Neural cell (in vitro differentiated cells): ENCODE results near the gene FRMD1. TPM values are rescaled to one million over a fixed set of nuclear protein-coding genes. Genes with fewer than 3 reads are reported as not detected.

ENCODE experiments used
- H2AFZ ChIP-seq: fragments of 200-600, 300-800 bp; sonication (generic), shearing (Covaris generic); 2 replicates; pipeline ENCODE4 v1.6.0; 2014; ENCODE audit warnings: low read depth, mild to moderate bottlenecking, antibody characterized with exemption, low read length, moderate library complexity
- H3F3A ChIP-seq: fragments of 200-600 bp; shearing (Covaris generic); 2 replicates; pipeline ENCODE4 v1.6.1; 2016; ENCODE audit warnings: mild to moderate bottlenecking, moderate library complexity, mixed read lengths, antibody characterized with exemption, low read length; ENCODE audit not compliant: insufficient read depth, poor library complexity, severe bottlenecking
- H3K27ac ChIP-seq: fragments of 200-600, 300-800 bp; sonication (generic), shearing (Covaris generic); 2 replicates; pipeline ENCODE4 v1.5.1; 2014; ENCODE audit warnings: mild to moderate bottlenecking, low read length, moderate library complexity
- H3K27me3 ChIP-seq: fragments of 300-800, 200-600 bp; sonication (generic), shearing (Covaris generic); 2 replicates; pipeline ENCODE4 v1.6.0; 2014; ENCODE audit warnings: mild to moderate bottlenecking, low read depth, low read length, moderate library complexity; ENCODE audit not compliant: insufficient read depth
- H3K36me3 ChIP-seq: fragments of 300-800, 200-600 bp; sonication (generic), shearing (Covaris generic); 2 replicates; pipeline ENCODE4 v1.5.1; 2014; ENCODE audit warnings: mild to moderate bottlenecking, antibody characterized with exemption, low read length, moderate library complexity; ENCODE audit not compliant: insufficient read depth
- H3K4me2 ChIP-seq: fragments of 300-800, 200-600 bp; sonication (generic), shearing (Covaris generic); 2 replicates; pipeline ENCODE4 v1.6.0; 2014; ENCODE audit warnings: mild to moderate bottlenecking, low read length
- H3K4me3 ChIP-seq: fragments of 300-800, 200-600 bp; sonication (generic), shearing (Covaris generic); 2 replicates; pipeline ENCODE4 v1.5.1; 2014; ENCODE audit warnings: mild to moderate bottlenecking, low read length, moderate library complexity
- H3K79me2 ChIP-seq: fragments of 200-600 bp; shearing (Covaris generic); replicated peaks from 2 replicates; pipeline ENCODE4 v1.6.0; 2014; ENCODE audit warnings: mild to moderate bottlenecking, low read length, moderate library complexity; ENCODE audit not compliant: insufficient read depth
- H3K9ac ChIP-seq: fragments of 300-800, 200-600 bp; sonication (generic), shearing (Covaris generic); 2 replicates; pipeline ENCODE4 v1.6.1; 2016; ENCODE audit warnings: mild to moderate bottlenecking, low read length, mixed read lengths
- H3K9me2 ChIP-seq: fragments of 200-600 bp; shearing (Covaris generic); 2 replicates; pipeline ENCODE4 v1.6.1; 2016; ENCODE audit warnings: mild to moderate bottlenecking, low read length, mixed read lengths; ENCODE audit not compliant: insufficient read depth
- H3K9me3 ChIP-seq: fragments of 200-600, 300-800 bp; sonication (generic), shearing (Covaris generic); 2 replicates; pipeline ENCODE4 v1.6.1; 2016; ENCODE audit warnings: mild to moderate bottlenecking, mixed run types, low read length, moderate library complexity, mixed read lengths
- H4K20me1 ChIP-seq: fragments of 200-600 bp; shearing (Covaris generic); 2 replicates; pipeline ENCODE4 v1.6.1; 2016; ENCODE audit warnings: mild to moderate bottlenecking, mixed run types; ENCODE audit not compliant: insufficient read depth
- EP300 ChIP-seq: fragments of 450-650 bp; conservative IDR thresholded peaks from 2 replicates; pipeline ENCODE4 v1.6.1; 2014; ENCODE audit warnings: antibody characterized with exemption, mild to moderate bottlenecking, moderate library complexity; ENCODE audit not compliant: poor library complexity, severe bottlenecking
- EZH2 ChIP-seq: fragments of 200-600, 300-800 bp; shearing (Covaris generic), sonication (generic); IDR thresholded peaks from 2 replicates; pipeline ENCODE4 v1.6.1; 2014; ENCODE audit warnings: antibody characterized with exemption, low read length, borderline replicate concordance, mild to moderate bottlenecking; ENCODE audit not compliant: insufficient read depth, poor library complexity, severe bottlenecking
- MXI1 ChIP-seq: fragments of 450-650 bp; conservative IDR thresholded peaks from 2 replicates; pipeline ENCODE4 v1.6.1; 2014; ENCODE audit warnings: antibody characterized with exemption, mild to moderate bottlenecking; ENCODE audit not compliant: poor library complexity, severe bottlenecking
- POLR2AphosphoS5 ChIP-seq: IDR thresholded peaks from 2 replicates; pipeline ENCODE4 v1.6.1; 2012
- RAD21 ChIP-seq: fragments of 450-650 bp; conservative IDR thresholded peaks from 2 replicates; pipeline ENCODE4 v1.6.1; 2014; ENCODE audit warnings: antibody characterized with exemption, mild to moderate bottlenecking, moderate library complexity
- REST ChIP-seq: IDR thresholded peaks from 2 replicates; pipeline ENCODE4 v1.6.1; 2012; ENCODE audit warnings: borderline replicate concordance
- SMC3 ChIP-seq: fragments of 450-650 bp; conservative IDR thresholded peaks from 2 replicates; pipeline ENCODE4 v1.6.1; 2014; ENCODE audit warnings: antibody characterized with exemption, mild to moderate bottlenecking, moderate library complexity; ENCODE audit not compliant: poor library complexity
- TAF1 ChIP-seq: IDR thresholded peaks from 2 replicates; pipeline ENCODE4 v1.6.1; 2012; ENCODE audit warnings: low read depth
- polyA plus RNA-seq: library from polyadenylated mRNA; depleted of rRNA; stranded (reverse); fragments of >200 nt; gene quantifications from 2 replicates; pipeline ENCODE4 v1.2.3, GENCODE V29; 2014
- TF ChIP-seq, protein P1 (sequence below): fragments of 450-650 bp; IDR thresholded peaks from 2 replicates; pipeline ENCODE4 v1.5.1; 2014; ENCODE audit warnings: antibody characterized with exemption, mild to moderate bottlenecking, moderate library complexity; ENCODE audit not compliant: poor library complexity, severe bottlenecking

Gene FRMD1
- polyA plus RNA-seq, 1 donor from 2014 or later = not detected

DNA sequence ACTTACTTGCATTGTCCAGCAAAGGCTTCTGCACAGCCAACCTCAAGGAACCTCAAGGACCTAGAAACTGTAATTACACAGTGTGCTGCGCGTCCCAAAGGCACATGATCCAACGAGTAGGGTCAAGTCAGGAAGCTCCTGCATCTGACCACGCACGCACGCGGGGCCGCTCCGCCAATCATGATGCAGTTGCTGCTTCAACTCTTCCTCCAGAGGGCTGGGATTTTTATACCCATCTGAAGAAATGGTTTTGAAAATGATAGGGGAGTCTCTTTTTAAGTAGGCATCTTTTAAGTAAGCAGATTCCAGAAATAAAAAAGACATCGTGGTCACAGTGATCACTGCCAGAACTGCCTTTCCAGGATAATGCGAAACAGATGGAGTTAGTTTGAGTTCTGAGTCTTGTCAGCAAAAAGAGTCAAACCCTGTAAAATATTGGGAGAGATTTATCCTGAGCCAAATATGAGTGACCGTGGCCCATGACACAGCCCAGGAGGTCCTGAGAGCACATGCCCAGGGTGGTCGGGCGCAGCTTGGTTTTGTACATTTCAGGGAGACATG, 47.5 kb downstream of the FRMD1 start:
- Histone ChIP-seq H3K27me3 (no peaks in the 10 kb centered on the region), H3K27ac (no peak overlapping the region), H3K9me2 (no peaks in the 10 kb centered on the region), H3K79me2 (no peaks in the 10 kb centered on the region), H3K4me3 (no peak overlapping the region), H4K20me1 (no peaks in the 10 kb centered on the region), H3K9ac (no peak overlapping the region), H3K36me3 (no peaks in the 10 kb centered on the region), H3F3A (no peaks in the 10 kb centered on the region), H3K9me3 (no peaks in the 10 kb centered on the region), H3K4me2 (no peak overlapping the region), H2AFZ (no peak overlapping the region)
- TF ChIP-seq MXI1 (no peak), EP300 (no peak), POLR2AphosphoS5 (no peak), RAD21 (no peak), TAF1 (no peak), SMC3 (no peak), REST (no peak), EZH2 (no peak)
- TF ChIP-seq, protein P1, sequence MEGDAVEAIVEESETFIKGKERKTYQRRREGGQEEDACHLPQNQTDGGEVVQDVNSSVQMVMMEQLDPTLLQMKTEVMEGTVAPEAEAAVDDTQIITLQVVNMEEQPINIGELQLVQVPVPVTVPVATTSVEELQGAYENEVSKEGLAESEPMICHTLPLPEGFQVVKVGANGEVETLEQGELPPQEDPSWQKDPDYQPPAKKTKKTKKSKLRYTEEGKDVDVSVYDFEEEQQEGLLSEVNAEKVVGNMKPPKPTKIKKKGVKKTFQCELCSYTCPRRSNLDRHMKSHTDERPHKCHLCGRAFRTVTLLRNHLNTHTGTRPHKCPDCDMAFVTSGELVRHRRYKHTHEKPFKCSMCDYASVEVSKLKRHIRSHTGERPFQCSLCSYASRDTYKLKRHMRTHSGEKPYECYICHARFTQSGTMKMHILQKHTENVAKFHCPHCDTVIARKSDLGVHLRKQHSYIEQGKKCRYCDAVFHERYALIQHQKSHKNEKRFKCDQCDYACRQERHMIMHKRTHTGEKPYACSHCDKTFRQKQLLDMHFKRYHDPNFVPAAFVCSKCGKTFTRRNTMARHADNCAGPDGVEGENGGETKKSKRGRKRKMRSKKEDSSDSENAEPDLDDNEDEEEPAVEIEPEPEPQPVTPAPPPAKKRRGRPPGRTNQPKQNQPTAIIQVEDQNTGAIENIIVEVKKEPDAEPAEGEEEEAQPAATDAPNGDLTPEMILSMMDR = no peak

GRCh38 chr6:168030908-168031307, 48.1 kb downstream of the FRMD1 start:
- Histone ChIP-seq H3K9me2 (no peaks in the 10 kb centered on the region), H3K9ac (no peak overlapping the region), H3F3A (no peaks in the 10 kb centered on the region), H3K27me3 (no peaks in the 10 kb centered on the region), H3K4me2 (no peak overlapping the region), H3K36me3 (no peaks in the 10 kb centered on the region), H3K4me3 (no peak overlapping the region), H3K9me3 (no peaks in the 10 kb centered on the region), H3K79me2 (no peaks in the 10 kb centered on the region), H3K27ac (no peak overlapping the region), H2AFZ (no peak overlapping the region), H4K20me1 (no peaks in the 10 kb centered on the region)
- no peak for TF ChIP-seq RAD21
